ENCODE measurements around the gene MEIOC.

Gene MEIOC

GRCh38 chr17:44707755-44708400, 51.6 kb downstream of the MEIOC start:
- TF ChIP-seq POLR2A (IDR thresholded peaks at IDR 0.05; ENCODE audit: low read depth, low read length): no peak
- DNase-seq (ENCODE audit: insufficient read length, low spot score) (no peak), FAIRE-seq (no peak)

GRCh38 chr17:44708401-44709263, 52.4 kb downstream of the MEIOC start, which contains the start of gene DBF4B:
Gene DBF4B (plus strand): TSS chr17:44708665. CDS start chr17:44708821, 156 bp downstream.
- peak; percentile 70 for TF ChIP-seq POLR2A (IDR thresholded peaks at IDR 0.05; ENCODE audit: low read depth, low read length)
- no peak for FAIRE-seq
- peak; percentile 67 for DNase-seq (ENCODE audit: insufficient read length, low spot score)

DNA sequence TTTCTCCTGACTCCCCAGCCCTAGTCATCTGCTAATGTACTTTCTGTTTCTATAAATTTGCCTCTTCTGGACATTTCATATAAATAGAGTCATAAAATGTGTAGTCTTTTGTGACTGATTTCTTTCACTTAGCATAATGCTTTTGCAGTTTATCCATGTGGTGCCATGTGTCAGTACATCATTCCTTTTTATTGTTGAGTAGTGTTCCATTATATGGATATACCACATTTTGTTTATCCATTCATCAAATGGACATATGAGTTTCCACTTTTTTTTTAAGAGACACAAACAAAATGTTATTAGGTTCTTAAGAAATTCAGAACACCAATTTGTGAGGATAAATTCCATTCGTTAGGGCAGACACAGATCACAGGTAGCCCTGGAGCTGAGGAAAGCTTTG, 63.2 kb downstream of the MEIOC start:
- TF ChIP-seq POLR2A (IDR thresholded peaks at IDR 0.05; ENCODE audit: low read depth, low read length): no peak
- FAIRE-seq (no peak), DNase-seq (ENCODE audit: insufficient read length, low spot score) (no peak)

- no peak for TF ChIP-seq POLR2A (IDR thresholded peaks at IDR 0.05; ENCODE audit: low read depth, low read length)
- DNase-seq (ENCODE audit: insufficient read length, low spot score): no peak
- FAIRE-seq: no peak
Observed at GRCh38 chr17:44722254-44722653, 66.0 kb downstream of the MEIOC start.

Data from H54 (cell line).